NCI-H82 treated with DMSO at 0.1 percent for 48 hours (cell line): ENCODE data around the gene MFSD1.

Experiments used
- DNase-seq: peaks from one replicate; lab custom pipeline; 2025; ENCODE audit not compliant: unreplicated experiment; lab: John Stamatoyannopoulos, UW

MFSD1 gene

DNA sequence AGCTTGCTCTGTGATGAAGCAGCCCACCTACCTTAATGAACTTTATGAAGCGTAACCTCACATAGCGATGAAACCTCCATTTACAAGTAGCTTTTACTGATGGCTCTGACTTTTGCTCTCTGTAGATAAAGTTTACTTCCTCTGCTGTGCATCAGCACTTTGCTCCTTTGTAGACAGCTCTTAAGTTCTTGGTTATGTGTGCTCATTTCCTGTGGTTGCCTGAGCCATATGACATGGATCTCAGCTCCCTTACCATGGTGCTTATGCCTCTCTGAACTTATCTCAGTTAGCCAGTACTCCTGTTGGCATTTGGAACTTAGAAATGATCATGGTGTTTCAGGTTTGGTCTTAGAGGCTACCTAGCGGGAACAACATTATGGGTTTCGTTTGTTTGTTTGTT is 7.8 kb downstream of the MFSD1 start:
- DNase-seq: no peak

- no peak for DNase-seq
Measured at GRCh38 chr3:158810823-158811724, 9.2 kb downstream of the MFSD1 start.

DNA sequence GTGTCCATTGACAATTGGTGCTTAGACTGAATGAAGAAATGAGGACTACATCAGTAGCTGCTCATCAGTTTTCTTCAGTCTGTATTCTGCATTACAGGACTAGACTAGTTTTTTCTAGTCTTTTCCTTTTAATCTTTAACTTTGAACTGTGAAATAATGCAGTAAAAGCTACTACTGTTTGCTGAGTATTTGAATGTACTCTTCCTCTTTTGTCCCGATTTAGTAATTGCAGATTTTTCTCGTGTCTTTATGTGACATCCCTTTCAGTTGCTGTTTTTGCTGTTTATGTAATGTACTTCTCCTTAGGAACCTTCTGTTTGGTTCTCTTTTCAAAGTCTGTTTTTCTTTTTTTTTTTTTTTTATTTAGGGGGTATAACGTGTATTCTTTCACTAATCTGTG is 17.4 kb downstream of the MFSD1 start:
- DNase-seq: no peak

DNA sequence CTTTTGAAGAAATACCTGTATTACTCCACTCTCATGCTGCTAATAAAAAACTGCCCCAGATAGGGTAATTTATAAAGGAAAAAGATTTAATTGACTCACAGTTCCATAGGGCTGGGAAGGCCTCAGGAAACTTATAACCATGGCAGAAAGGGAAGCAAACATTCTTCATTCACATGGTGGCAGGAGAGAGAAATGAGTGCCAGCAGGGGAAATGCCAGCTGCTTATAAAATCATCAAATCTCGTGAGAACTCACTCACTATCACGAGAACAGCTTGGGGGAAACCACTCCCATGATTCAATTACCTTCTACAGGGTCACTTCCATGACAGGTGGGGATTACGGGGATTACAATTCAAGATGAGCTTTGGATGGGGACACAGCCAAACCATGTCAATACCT is 18.7 kb downstream of the MFSD1 start:
- no peak for DNase-seq

GRCh38 chr3:158821847-158822246 is 20.0 kb downstream of the MFSD1 start:
- no peak for DNase-seq

- DNase-seq: no peak
Measured at GRCh38 chr3:158823426-158823825, 21.6 kb downstream of the MFSD1 start.

DNA sequence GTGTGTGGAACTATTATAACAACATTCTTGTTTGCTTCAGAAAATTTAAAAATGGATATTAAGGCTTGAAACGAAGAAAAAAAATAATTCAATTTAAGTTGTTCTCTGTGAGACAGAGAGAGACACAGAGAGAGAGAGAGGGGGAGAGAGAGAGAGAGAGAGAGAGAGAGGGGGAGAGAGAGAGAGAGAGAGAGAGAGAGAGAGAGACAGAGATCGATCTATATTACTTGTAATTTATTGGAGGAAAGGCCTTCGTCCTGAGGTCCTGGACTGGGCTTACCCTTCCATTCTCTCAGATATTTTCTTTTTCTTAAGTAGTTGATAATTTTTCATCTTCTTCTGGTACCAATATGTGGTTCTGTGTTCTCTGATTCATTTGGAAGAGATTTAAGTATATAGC is 25.9 kb downstream of the MFSD1 start:
- DNase-seq: no peak

GRCh38 chr3:158830391-158830790 is 28.5 kb downstream of the MFSD1 start:
- DNase-seq: no peak

- no peak for DNase-seq
Measured at GRCh38 chr3:158831861-158832260, 30.0 kb downstream of the MFSD1 start.

DNA sequence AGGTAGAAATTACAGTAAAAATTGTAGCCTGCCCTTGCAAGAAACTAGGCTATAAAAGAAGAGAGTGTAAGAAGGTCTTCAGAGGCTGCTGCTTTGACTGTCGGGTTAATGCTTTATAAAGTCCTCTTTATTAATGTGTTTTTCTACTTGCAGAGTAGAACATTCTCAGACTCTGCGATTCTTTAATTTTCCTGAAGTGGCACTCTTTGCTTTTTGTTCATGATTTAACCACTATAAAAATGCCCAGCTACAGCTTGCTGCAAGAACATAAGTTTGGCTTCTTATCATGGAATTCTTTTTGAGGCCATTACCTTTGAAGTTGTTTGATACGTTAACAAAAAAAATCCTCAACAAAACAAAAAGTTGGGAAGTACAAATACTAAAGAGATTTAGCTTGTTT is 33.8 kb downstream of the MFSD1 start:
- no peak for DNase-seq

GRCh38 chr3:158836312-158836711 is 34.5 kb downstream of the MFSD1 start:
- no peak for DNase-seq

DNA sequence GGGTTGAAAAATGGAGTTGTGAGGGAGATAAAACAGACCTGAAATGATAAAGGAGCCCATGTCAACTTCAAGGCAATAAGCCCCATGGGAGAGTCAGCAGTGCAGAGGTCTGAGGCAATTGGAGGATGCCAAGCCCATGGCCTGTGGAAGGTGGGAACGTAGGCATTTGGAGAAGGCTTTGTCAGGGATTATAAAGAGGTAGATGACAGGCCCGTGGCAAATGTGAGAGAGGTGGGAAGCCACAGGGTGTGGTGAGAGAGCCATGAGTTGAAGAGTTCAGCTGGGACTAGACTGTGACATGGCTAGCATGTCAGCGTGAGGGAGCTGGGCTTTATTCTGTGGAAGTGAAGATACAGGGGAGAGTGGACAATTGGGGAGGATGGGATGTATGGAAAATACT is 35.4 kb downstream of the MFSD1 start:
- no peak for DNase-seq

- DNase-seq: no peak
Measured at GRCh38 chr3:158839966-158840365, 38.1 kb downstream of the MFSD1 start.

DNA sequence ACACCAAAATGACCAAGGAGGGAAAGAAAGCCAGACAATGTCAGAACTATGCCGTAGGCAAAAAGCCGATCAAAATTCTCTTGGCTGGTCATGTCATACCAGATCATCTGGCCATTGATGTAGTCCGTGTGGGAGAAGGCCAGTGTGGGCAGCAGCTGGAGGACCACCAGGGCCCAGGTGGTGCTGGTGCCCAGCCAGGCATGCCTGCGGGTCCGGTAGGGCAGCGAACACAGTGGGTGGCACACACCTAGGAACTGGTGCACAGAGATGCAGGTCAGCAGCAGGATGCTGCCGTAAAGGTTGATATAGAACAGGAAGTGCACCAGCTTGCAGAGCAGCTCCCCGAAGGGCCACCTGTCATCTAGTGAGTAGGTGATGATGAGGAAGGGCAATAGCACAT is 39.5 kb downstream of the MFSD1 start:
- no peak for DNase-seq

- no peak for DNase-seq
Measured at GRCh38 chr3:158842976-158843375, 41.1 kb downstream of the MFSD1 start.

GRCh38 chr3:158845765-158846350 is 44.0 kb downstream of the MFSD1 start:
- DNase-seq: peak; percentile 59

DNA sequence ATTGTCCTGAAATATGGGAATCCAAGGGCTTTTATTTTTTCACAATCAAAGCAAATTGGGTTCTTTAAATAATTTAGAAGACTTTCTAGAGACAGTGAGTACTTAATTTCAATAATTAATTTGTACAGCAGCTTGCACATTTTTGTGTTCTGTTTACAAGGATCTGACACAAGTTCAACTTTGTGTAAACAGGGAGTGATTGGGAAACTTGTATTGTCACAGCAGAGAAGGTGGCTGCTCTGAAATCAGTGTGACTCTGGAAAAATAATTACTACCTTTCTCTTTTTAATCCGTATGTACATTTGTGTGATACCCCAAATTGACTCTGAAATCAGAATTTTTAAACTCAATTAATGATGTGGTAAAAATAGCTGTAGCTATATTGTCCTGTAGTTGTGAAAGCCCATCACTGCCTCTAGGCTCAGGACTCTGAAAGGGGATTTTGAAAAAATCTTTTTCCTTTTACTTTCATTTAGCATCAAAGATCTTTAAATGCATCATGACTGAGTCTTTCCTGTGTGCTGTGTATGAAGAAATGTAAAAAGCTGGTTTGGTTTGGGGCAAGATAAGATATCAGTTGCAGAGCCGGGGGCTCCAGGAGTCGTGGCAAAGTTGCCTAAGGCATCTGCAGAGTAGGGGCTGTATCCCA is 45.1 kb downstream of the MFSD1 start:
- DNase-seq: no peak

DNA sequence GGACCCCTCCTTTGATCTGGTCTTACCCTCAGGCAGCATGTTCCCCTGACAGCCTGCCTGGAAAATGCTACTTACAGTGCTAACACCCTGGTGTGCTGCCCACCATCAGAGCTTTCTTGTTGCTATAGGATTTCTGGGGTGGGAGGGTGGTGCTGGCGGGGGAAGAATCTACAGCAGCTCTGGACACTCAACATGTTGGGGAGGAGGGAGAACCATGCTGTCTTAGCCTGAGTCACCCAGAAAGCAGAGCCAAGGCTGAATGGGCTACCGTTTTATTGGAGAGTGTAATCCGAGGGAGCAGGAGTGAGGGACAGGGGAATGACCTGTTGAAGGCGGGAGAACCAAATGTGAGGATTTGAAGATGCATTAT is 45.6 kb downstream of the MFSD1 start:
- DNase-seq: no peak

GRCh38 chr3:158847885-158848284 is 46.0 kb downstream of the MFSD1 start:
- DNase-seq: no peak

DNA sequence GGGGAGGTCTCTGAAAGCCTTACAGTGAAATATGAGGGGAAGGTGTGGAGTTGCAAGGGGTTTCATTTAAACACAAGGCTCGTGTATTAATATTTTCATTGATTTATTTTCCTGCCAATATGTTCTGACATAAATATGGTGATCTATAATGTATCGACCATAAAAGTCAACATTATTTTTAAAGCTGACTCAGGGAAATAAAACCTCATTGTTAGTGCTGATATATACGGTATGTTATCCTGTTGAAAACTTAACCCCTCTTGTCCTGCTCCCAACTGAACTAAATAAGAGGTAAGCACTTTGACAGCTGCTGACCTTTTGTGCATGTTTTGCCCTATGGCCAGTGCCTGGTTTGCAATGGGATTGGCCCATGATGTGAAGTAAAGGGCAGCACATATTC is 47.9 kb downstream of the MFSD1 start:
- DNase-seq: no peak

DNA sequence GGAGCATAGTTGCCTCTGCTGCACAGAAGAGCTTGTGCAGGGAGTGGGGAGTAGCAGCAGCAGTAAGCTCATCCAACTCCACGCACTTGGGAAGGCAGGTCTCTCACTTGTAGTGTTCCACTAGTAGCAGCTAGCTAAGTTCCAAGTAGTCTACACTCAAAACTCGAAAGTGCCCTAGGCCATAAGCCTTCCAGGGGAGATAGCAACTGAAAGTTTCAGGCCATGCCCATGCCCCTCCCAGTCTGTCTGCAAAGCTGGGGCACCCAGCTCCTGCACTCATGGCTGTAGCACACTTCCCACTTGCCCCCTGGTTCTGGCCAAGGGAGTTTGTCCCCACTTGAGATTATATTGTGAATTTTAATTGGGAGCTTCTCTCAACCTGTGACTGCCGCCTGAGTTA is 57.5 kb downstream of the MFSD1 start:
- DNase-seq: no peak

DNA sequence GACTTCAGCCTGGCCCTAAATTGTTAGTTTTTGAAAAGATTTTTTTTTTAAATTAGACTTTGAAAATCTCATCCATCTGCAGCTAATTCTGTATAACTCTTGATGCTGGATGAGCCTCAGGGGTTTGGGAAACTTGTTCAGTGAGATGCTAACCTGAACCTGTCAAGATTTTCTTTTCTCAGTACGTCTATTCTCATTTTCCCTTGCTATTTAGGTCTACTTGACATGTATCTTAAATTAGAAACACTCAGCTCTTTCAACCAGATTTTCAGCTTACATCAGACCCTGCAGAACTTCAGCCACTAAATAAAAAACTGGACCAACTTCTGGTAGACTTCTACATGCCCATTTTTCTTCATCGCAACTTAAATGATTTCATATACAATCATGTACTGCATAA is 61.4 kb downstream of the MFSD1 start:
- no peak for DNase-seq
